HepG2 (cell line): ENCODE measurements around the gene CAVIN2. TPM values are rescaled to one million over a fixed set of nuclear protein-coding genes. Genes with fewer than 3 reads are reported as not detected.

Experiments used
- DBP ChIP-seq: sonication (generic); formaldehyde crosslinking; IDR thresholded peaks from 2 replicates; pipeline ENCODE4 v1.4.0; 2020; ENCODE audit warnings: missing genetic modification reagents; ENCODE audit errors: not compliant biosample characterization
- FOXO1 ChIP-seq: sonication (generic); formaldehyde crosslinking; IDR thresholded peaks from 2 replicates; pipeline ENCODE4 v1.4.0; 2020; ENCODE audit warnings: missing genetic modification reagents
- FUBP1 ChIP-seq: sonication (generic); formaldehyde crosslinking; IDR thresholded peaks from 2 replicates; pipeline ENCODE4 v1.5.1; 2020; ENCODE audit warnings: missing genetic modification reagents, mild to moderate bottlenecking, borderline replicate concordance
- JUND ChIP-seq: sonication (generic); formaldehyde crosslinking; IDR thresholded peaks from 2 replicates; pipeline ENCODE4 v1.8.0; 2022; ENCODE audit warnings: mild to moderate bottlenecking, missing genetic modification reagents
- KMT2A ChIP-seq: sonication (generic); formaldehyde crosslinking; IDR thresholded peaks from 2 replicates; pipeline ENCODE4 v1.4.0; 2020; ENCODE audit warnings: missing genetic modification reagents
- KMT2B ChIP-seq: IDR thresholded peaks from 2 replicates; pipeline ENCODE4 v1.6.1; 2016; ENCODE audit warnings: missing genetic modification reagents, missing compliant biosample characterization
- MXD4 ChIP-seq: IDR thresholded peaks from 2 replicates; pipeline ENCODE4 v1.6.1; 2016; ENCODE audit warnings: mild to moderate bottlenecking, missing biosample characterization, missing genetic modification reagents
- NR2F6 ChIP-seq, 2 experiments: IDR thresholded peaks; 2 replicates each; pipeline ENCODE4 v1.6.1; 2016; ENCODE audit warnings: antibody characterized with exemption in 1 of 2, mild to moderate bottlenecking in 1 of 2
- POLR2AphosphoS5 ChIP-seq: IDR thresholded peaks from 2 replicates; pipeline ENCODE4 v1.6.1; 2012; ENCODE audit warnings: low read depth, low read length
- RARG ChIP-seq: sonication (generic); formaldehyde crosslinking; IDR thresholded peaks from 2 replicates; pipeline ENCODE4 v1.4.0; 2020; ENCODE audit warnings: low read depth, mild to moderate bottlenecking, missing genetic modification reagents
- RBM22 ChIP-seq: fragments of 200-400 bp; formaldehyde crosslinking; optimal IDR thresholded peaks from 2 replicates; pipeline ENCODE3; 2017; ENCODE audit warnings: mild to moderate bottlenecking, low read length, moderate library complexity
- RNF2 ChIP-seq: fragments of 450-650 bp; conservative IDR thresholded peaks from 2 replicates; pipeline ENCODE4 v1.6.1; 2016; ENCODE audit warnings: low read depth
- SAFB2 ChIP-seq: sonication (generic); formaldehyde crosslinking; IDR thresholded peaks from 2 replicates; pipeline ENCODE4 v1.5.1; 2020; ENCODE audit warnings: missing genetic modification reagents, low read depth, mild to moderate bottlenecking, borderline replicate concordance
- SRSF1 ChIP-seq: fragments of 200-400 bp; formaldehyde crosslinking; optimal IDR thresholded peaks from 2 replicates; pipeline ENCODE3; 2017; ENCODE audit warnings: mild to moderate bottlenecking, low read depth, low read length, moderate library complexity
- SRSF9 ChIP-seq: fragments of 200-400 bp; formaldehyde crosslinking; IDR thresholded peaks from 2 replicates; pipeline ENCODE4 v1.6.1; 2018; ENCODE audit warnings: borderline replicate concordance, mild to moderate bottlenecking, low read depth, low read length; ENCODE audit not compliant: insufficient read depth, poor library complexity, severe bottlenecking
- ZFX ChIP-seq: sonication (generic); formaldehyde crosslinking; IDR thresholded peaks from 2 replicates; pipeline ENCODE4 v1.4.0; 2020; ENCODE audit warnings: mild to moderate bottlenecking, low read depth, missing genetic modification reagents, moderate library complexity
- ZKSCAN8 ChIP-seq: IDR thresholded peaks from 2 replicates; pipeline ENCODE4 v1.6.1; 2016; ENCODE audit warnings: borderline replicate concordance, missing genetic modification reagents, missing compliant biosample characterization
- ZNF12 ChIP-seq: sonication (generic); formaldehyde crosslinking; IDR thresholded peaks from 2 replicates; pipeline ENCODE4 v1.5.0; 2020; ENCODE audit warnings: missing genetic modification reagents
- ZNF142 ChIP-seq: sonication (generic); formaldehyde crosslinking; IDR thresholded peaks from 2 replicates; pipeline ENCODE4 v1.4.0; 2020; ENCODE audit warnings: missing genetic modification reagents
- ZNF282 ChIP-seq: fragments of 450-650 bp; IDR thresholded peaks from 2 replicates; pipeline ENCODE4 v1.6.1; 2018; ENCODE audit not compliant: partially characterized antibody
- ZNF652 ChIP-seq: IDR thresholded peaks from 2 replicates; pipeline ENCODE4 v1.6.1; 2016; ENCODE audit warnings: low read depth, borderline replicate concordance
- polyA plus RNA-seq, 8 experiments: library from polyadenylated mRNA; depleted of rRNA in 3 of 8; stranded (reverse) in 7 of 8; unstranded in 1 of 8; fragments of >200 nt; fragmentation: Illumina TruSeq in 4 of 8; extraction: Trizol in 4 of 8; gene quantifications; 2 replicates each; pipeline versions ENCODE4 v1.2.1 to v1.2.3, GENCODE V29; 2011 to 2016; ENCODE audit warnings: low read depth in 4 of 8, missing spikeins in 1 of 8, mixed read lengths in 1 of 8; ENCODE audit not compliant: insufficient read depth in 1 of 8
- total RNA-seq, 5 experiments: library from RNA; depleted of rRNA; stranded (reverse); fragments of >200 nt; fragmentation: Illumina TruSeq; extraction: Trizol; gene quantifications; 2 replicates each; pipeline ENCODE4 v1.2.3, GENCODE V29; 2016; ENCODE audit warnings: low read depth in 1 of 5

CAVIN2 gene
- total and polyA plus RNA-seq, 2 of the 13 experiments (the other 11 are each of a cell fraction or from before 2014, with no cell fraction given), result 7.6 to 38.8 TPM

- TF ChIP-seq ZNF142 (CRISPR knock-in tag) (0 out of 2 replicates have a peak, but pooled peaks have one; percentile 54), FUBP1 (CRISPR knock-in tag) (0 out of 2 replicates have a peak, but pooled peaks have one; percentile 14), ZFX (peak; percentile 77), NR2F6 (IDR thresholded peaks at IDR 0.05) (no peak; the same call in 1 of the 2 replicates), NR2F6 (CRISPR knock-in tag; IDR thresholded peaks at IDR 0.05) (peak; percentile 12), ZNF652 (CRISPR knock-in tag) (no peak), DBP (no peak), FOXO1 (CRISPR knock-in tag) (peak; percentile 26; the same call in 1 of the 2 replicates), SRSF9 (no peak), KMT2B (CRISPR knock-in tag) (peak; percentile 45; the same call in 1 of the 2 replicates), MXD4 (CRISPR knock-in tag) (no peak; the same call in 1 of the 2 replicates), POLR2AphosphoS5 (peak; percentile 47; the same call in 1 of the 2 replicates), RBM22 (no peak), RARG (CRISPR knock-in tag) (no peak), SRSF1 (no peak), ZNF282 (no peak), SAFB2 (no peak), JUND (no peak), RNF2 (no peak), ZNF12 (no peak), KMT2A (CRISPR knock-in tag) (peak; percentile 54), ZKSCAN8 (CRISPR knock-in tag) (0 out of 2 replicates have a peak, but pooled peaks have one; percentile 25)
Measured at GRCh38 chr2:191846515-191847476, at the start of gene CAVIN2 (continued).
